Measurements from ENCODE around the gene AKR7A2. TPM values are rescaled to one million over a fixed set of nuclear protein-coding genes. Genes with fewer than 3 reads are reported as not detected.
A peak's percentile ranks its signal among the peaks of the same experiment; 100 is the strongest.

The AKR7A2 gene
- total and polyA plus RNA-seq, 8 donors = 43.2 to 73.8 (median 63.5) TPM

DNA sequence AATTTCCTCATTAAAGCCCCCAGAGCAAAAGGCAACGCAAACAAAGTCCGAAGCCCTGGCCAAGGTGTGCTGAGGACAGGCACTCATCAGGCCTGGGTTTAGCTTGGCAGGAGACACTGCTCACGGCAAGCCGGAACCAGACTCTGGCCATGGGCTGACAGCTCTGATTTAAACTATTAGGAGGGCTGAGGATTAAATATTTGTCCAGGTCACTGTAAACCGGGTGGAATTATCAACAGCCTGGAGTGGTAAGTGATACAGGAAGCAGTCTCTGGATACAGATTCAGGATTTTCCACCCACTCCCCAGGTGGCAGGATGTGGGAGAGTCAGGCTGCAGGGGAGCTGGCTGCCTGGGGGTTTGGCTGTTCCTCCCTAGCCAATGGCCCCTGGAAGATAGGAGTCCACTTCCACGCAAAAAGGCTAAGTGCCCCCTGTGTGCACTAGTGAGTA is 42.6 kb upstream of the AKR7A2 start:
- TF ChIP-seq, protein P1, sequence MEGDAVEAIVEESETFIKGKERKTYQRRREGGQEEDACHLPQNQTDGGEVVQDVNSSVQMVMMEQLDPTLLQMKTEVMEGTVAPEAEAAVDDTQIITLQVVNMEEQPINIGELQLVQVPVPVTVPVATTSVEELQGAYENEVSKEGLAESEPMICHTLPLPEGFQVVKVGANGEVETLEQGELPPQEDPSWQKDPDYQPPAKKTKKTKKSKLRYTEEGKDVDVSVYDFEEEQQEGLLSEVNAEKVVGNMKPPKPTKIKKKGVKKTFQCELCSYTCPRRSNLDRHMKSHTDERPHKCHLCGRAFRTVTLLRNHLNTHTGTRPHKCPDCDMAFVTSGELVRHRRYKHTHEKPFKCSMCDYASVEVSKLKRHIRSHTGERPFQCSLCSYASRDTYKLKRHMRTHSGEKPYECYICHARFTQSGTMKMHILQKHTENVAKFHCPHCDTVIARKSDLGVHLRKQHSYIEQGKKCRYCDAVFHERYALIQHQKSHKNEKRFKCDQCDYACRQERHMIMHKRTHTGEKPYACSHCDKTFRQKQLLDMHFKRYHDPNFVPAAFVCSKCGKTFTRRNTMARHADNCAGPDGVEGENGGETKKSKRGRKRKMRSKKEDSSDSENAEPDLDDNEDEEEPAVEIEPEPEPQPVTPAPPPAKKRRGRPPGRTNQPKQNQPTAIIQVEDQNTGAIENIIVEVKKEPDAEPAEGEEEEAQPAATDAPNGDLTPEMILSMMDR (IDR thresholded peaks at IDR 0.05) = no peak
- H3K27ac ChIP-seq = no peak overlapping the region
- intact Hi-C loops (cut with DNase I) = no loop called here
- no peak overlapping the region for H3K4me3 ChIP-seq
- ATAC-seq (no peak), DNase-seq (no peak)
- peaks cover 0 to 7% of the 10 kb centered on the region in 2 donors for H3K4me1 ChIP-seq
- peaks cover 0 to 89% of the 10 kb centered on the region in 2 donors for H3K36me3 ChIP-seq
- no peaks in the 10 kb centered on the region for H3K9me3 ChIP-seq
- H3K27me3 ChIP-seq = no peaks in the 10 kb centered on the region

DNA sequence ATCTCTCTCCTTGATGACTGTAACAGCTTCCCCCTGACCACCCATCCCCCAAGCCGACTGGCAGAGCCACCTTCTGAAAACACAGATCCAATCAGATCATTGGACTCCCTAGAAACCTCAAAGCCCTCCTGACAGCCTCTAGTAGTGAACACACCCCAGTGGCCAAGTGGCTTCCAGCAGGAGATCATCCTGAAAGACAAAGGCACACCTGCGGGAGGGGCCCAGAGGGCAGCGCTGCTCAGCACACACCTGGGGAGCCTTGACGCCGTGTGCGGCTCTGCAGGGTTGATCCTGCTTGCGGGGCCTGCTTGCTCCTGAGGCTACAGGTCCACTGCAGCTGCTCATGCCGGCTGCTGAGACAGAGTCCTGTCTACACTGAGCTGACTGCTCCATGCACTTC is 41.7 kb upstream of the AKR7A2 start:
- no peak for ATAC-seq
- Histone ChIP-seq H3K27ac (no peak overlapping the region), H3K36me3 (peaks cover 0 to 93% of the 10 kb centered on the region in 2 donors), H3K4me3 (no peak overlapping the region), H3K9me3 (no peaks in the 10 kb centered on the region), H3K4me1 (peaks cover 0 to 10% of the 10 kb centered on the region in 2 donors), H3K27me3 (no peaks in the 10 kb centered on the region)
- no peak for DNase-seq
- TF ChIP-seq, protein P1 (IDR thresholded peaks at IDR 0.05) = no peak
- intact Hi-C loops (cut with DNase I) = no loop called here

DNA sequence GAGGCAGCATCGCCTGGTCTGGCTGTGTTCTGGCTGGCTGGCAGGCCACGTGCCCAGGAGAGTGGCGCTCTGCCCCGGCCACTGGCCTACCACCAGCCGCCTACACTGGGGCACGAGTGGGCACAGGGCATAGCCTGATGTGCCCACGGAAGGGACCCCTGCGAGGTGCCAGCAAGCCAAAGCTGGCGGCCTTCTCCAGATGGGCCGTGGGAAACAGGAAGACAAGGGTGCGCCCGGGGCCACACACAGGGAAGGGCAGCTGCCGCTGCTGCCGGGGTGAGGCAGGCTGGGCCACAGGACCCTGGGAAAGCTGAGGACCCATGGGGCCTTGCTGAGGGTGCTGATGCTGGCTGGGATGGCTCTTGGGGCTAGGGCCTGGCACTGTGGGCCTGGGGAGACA is 40.9 kb upstream of the AKR7A2 start:
- no peak for ATAC-seq
- Histone ChIP-seq H3K27ac (no peak overlapping the region), H3K4me1 (peaks cover 0 to 17% of the 10 kb centered on the region in 2 donors), H3K4me3 (no peak overlapping the region), H3K27me3 (no peaks in the 10 kb centered on the region), H3K36me3 (peaks cover 0 to 92% of the 10 kb centered on the region in 2 donors), H3K9me3 (no peaks in the 10 kb centered on the region)
- peak in 1 of 4 donors; percentile 64 for DNase-seq
- TF ChIP-seq, protein P1 (IDR thresholded peaks at IDR 0.05) = no peak
- intact Hi-C loops (cut with DNase I) = no loop called here

DNA sequence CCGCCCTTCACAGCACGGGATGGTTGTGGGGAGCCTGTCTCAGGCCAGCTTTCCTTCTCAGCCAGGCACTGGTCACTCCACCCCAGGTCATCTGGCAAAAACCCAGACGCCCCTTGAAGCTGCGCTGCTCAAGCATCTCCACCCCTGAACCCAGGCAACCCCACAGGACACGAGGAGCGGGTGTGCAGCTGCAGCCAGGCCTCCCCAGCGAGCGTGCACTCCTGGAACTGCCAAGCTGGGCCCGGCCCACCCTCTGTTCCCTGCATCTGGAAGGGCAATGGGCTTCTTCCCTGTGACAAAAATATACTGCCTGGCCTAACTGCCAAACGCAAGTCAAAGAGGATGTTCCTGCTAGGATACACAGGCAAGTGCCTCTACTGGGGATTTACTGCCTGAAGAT is 39.9 kb upstream of the AKR7A2 start:
- H3K9me3 ChIP-seq = no peaks in the 10 kb centered on the region
- H3K36me3 ChIP-seq = peaks cover 0 to 82% of the 10 kb centered on the region in 2 donors
- DNase-seq (peak in 1 of 4 donors; percentile 71), ATAC-seq (no peak)
- TF ChIP-seq, protein P1 (IDR thresholded peaks at IDR 0.05) = no peak
- H3K4me1 ChIP-seq = peaks cover 0 to 26% of the 10 kb centered on the region in 2 donors
- no peak overlapping the region for H3K4me3 ChIP-seq
- H3K27ac ChIP-seq = no peak overlapping the region
- intact Hi-C loops (cut with DNase I) = no loop called here
- no peaks in the 10 kb centered on the region for H3K27me3 ChIP-seq

DNA sequence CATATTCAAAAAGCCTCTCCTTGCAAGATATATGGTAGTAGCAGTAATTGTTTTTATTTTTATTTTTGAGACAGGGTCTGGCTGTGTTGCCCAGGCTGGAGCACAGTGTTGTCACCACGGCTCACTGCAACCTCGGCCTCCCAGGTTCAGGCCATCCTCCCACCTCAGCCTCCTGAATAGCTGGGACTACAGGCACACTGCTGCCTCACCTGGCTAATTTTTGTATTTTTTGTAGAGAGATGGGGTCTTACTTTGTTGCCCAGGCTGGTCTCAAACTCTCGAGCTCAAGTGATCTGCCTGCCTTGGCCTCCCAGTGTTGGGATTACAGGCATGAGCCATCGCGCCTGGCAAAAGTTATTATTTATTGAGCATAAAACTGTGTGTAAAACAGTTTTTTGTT is 38.6 kb upstream of the AKR7A2 start:
- H3K4me3 ChIP-seq = no peak overlapping the region
- H3K27ac ChIP-seq = no peak overlapping the region
- no peaks in the 10 kb centered on the region for H3K9me3 ChIP-seq
- H3K27me3 ChIP-seq = no peaks in the 10 kb centered on the region
- H3K36me3 ChIP-seq = peaks cover 0 to 73% of the 10 kb centered on the region in 2 donors
- TF ChIP-seq, protein P1 (IDR thresholded peaks at IDR 0.05) = no peak
- no peak for ATAC-seq
- peaks cover 0 to 32% of the 10 kb centered on the region in 2 donors for H3K4me1 ChIP-seq
- intact Hi-C loops (cut with DNase I) = no loop called here
- DNase-seq = peak in 1 of 4 donors; percentile 28
